Measurements from ENCODE around the gene CUX1. TPM values are rescaled to one million over a fixed set of nuclear protein-coding genes. Genes with fewer than 3 reads are reported as not detected.

CUX1 gene
- total and polyA plus RNA-seq, 10 of the 15 experiments (the other 5 are each of a cell fraction or from before 2014, with no cell fraction given), result 6.1 to 48.6 (median 25.9) TPM

GRCh38 chr7:101913851-101914250, 96.4 kb downstream of the CUX1 start:
- H3K9ac ChIP-seq (ENCODE audit: control insufficient read depth, insufficient read depth, low read length), result no peak overlapping the region
- H4K20me1 ChIP-seq (ENCODE audit: control insufficient read depth, insufficient read depth), result no peaks in the 10 kb centered on the region
- H3K4me3 ChIP-seq, result no peak overlapping the region
- in situ Hi-C loops (cut with MboI), result no loop called here
- ChIA-PET SMC1A (ENCODE audit: uncharacterized antibody, unreplicated experiment) (no interaction called here), CTCF (no interaction called here), RAD21 (ENCODE audit: unreplicated experiment) (no interaction called here), POLR2A (no interaction called here)
- no peak for ATAC-seq
- H3K4me1 ChIP-seq (ENCODE audit: control insufficient read depth, insufficient read depth, low read length), result no peaks in the 10 kb centered on the region
- H3K27ac ChIP-seq (ENCODE audit: control insufficient read depth, insufficient read depth), result no peak overlapping the region
- intact Hi-C loops (cut with micrococcal nuclease; ENCODE audit: unreplicated experiment), result no loop called here
- peaks cover 7 to 17% of the 10 kb centered on the region in 2 experiments; a peak in 3 of 4 replicates for H3K36me3 ChIP-seq (ENCODE audit: control insufficient read depth in 2 of 2, insufficient read depth in 2 of 2, low read length in 1 of 2)
- H3K79me2 ChIP-seq (ENCODE audit: control insufficient read depth, insufficient read depth, low read length), result no peaks in the 10 kb centered on the region; the same call in none of the 2 replicates
- DNase-seq (ENCODE audit: low read depth, low spot score), result no peak
- no peak overlapping the region for H2AFZ ChIP-seq (ENCODE audit: control insufficient read depth, low read depth, low read length)
- FAIRE-seq, result no peak
- TF ChIP-seq NR2C2 (IDR thresholded peaks at IDR 0.05; ENCODE audit: borderline replicate concordance, control insufficient read depth, insufficient read length, low read depth) (no peak), ZSCAN29 (IDR thresholded peaks at IDR 0.05) (no peak)
- TF ChIP-seq, protein P1, sequence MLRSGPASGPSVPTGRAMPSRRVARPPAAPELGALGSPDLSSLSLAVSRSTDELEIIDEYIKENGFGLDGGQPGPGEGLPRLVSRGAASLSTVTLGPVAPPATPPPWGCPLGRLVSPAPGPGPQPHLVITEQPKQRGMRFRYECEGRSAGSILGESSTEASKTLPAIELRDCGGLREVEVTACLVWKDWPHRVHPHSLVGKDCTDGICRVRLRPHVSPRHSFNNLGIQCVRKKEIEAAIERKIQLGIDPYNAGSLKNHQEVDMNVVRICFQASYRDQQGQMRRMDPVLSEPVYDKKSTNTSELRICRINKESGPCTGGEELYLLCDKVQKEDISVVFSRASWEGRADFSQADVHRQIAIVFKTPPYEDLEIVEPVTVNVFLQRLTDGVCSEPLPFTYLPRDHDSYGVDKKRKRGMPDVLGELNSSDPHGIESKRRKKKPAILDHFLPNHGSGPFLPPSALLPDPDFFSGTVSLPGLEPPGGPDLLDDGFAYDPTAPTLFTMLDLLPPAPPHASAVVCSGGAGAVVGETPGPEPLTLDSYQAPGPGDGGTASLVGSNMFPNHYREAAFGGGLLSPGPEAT (IDR thresholded peaks at IDR 0.05; ENCODE audit: low read depth), result no peak
- WGBS (ENCODE audit: insufficient coverage, insufficient replicate concordance, low lambda C conversion rate, missing lambda C conversion rate), result 80% methylated on average over 6 of the region's 7 CpGs
- no peak overlapping the region for H3K4me2 ChIP-seq (ENCODE audit: control insufficient read depth, insufficient read depth)
- BruUV-seq (replicated peaks), result no TSS peak
- no peaks in the 10 kb centered on the region for H3K27me3 ChIP-seq (replicated peaks in 1 of 2; ENCODE audit: control insufficient read depth in 2 of 2, insufficient read depth in 2 of 2, low read length in 1 of 2)
- no peaks in the 10 kb centered on the region for H3K9me3 ChIP-seq (replicated peaks; ENCODE audit: control insufficient read depth, insufficient read depth, low read length)

DNA sequence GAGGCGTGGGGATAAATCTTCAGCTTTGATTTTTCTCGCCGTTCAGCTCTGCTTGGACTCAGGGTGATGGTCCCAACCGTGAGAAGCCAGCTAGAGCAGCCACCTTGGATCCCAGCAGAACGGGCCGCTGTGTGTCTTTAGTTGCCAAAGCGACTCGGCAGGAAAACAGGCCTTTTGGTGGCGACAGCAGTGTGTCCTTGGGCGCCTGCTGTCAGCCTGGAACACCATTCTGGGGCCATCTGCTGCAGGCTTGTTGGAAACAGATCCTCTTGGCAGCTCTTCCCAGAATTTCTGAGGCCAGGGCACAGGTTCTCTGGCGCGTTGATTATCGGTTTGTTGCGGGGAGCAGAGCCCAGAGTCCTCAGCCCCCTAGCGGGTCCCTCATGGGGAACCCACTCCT, 97.6 kb downstream of the CUX1 start:
- Histone ChIP-seq H3K4me2 (ENCODE audit: control insufficient read depth, insufficient read depth) (no peak overlapping the region), H3K27me3 (replicated peaks in 1 of 2; ENCODE audit: control insufficient read depth in 2 of 2, insufficient read depth in 2 of 2, low read length in 1 of 2) (no peaks in the 10 kb centered on the region), H2AFZ (ENCODE audit: control insufficient read depth, low read depth, low read length) (no peak overlapping the region), H3K4me1 (ENCODE audit: control insufficient read depth, insufficient read depth, low read length) (no peaks in the 10 kb centered on the region), H4K20me1 (ENCODE audit: control insufficient read depth, insufficient read depth) (no peaks in the 10 kb centered on the region), H3K9me3 (replicated peaks; ENCODE audit: control insufficient read depth, insufficient read depth, low read length) (no peaks in the 10 kb centered on the region), H3K4me3 (no peak overlapping the region), H3K36me3 (ENCODE audit: control insufficient read depth in 2 of 2, insufficient read depth in 2 of 2, low read length in 1 of 2) (peaks cover 10 to 21% of the 10 kb centered on the region in 2 experiments; a peak in 3 of 4 replicates), H3K27ac (ENCODE audit: control insufficient read depth, insufficient read depth) (no peak overlapping the region), H3K9ac (ENCODE audit: control insufficient read depth, insufficient read depth, low read length) (no peak overlapping the region), H3K79me2 (ENCODE audit: control insufficient read depth, insufficient read depth, low read length) (no peaks in the 10 kb centered on the region; the same call in none of the 2 replicates)
- DNase-seq (ENCODE audit: low read depth, low spot score), result no peak
- TF ChIP-seq NFYA (IDR thresholded peaks at IDR 0.05; ENCODE audit: borderline replicate concordance, low read depth, low read length), result no peak
- TF ChIP-seq, protein P2, sequence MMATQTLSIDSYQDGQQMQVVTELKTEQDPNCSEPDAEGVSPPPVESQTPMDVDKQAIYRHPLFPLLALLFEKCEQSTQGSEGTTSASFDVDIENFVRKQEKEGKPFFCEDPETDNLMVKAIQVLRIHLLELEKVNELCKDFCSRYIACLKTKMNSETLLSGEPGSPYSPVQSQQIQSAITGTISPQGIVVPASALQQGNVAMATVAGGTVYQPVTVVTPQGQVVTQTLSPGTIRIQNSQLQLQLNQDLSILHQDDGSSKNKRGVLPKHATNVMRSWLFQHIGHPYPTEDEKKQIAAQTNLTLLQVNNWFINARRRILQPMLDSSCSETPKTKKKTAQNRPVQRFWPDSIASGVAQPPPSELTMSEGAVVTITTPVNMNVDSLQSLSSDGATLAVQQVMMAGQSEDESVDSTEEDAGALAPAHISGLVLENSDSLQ (IDR thresholded peaks at IDR 0.05), result no peak
- intact Hi-C loops (cut with micrococcal nuclease; ENCODE audit: unreplicated experiment) (no loop called here), in situ Hi-C loops (cut with MboI) (no loop called here)
- POLR2A ChIA-PET, result no interaction called here
- no peak for ATAC-seq
- no peak for FAIRE-seq
- BruUV-seq (replicated peaks), result no TSS peak
- CTCF ChIA-PET, result no interaction called here
- WGBS (ENCODE audit: insufficient coverage, insufficient replicate concordance, low lambda C conversion rate, missing lambda C conversion rate), result 92% methylated on average over 15 of the region's 15 CpGs
- SMC1A ChIA-PET (ENCODE audit: uncharacterized antibody, unreplicated experiment), result interaction anchor here (1.1 kb wide), 1 partner anchor 21 kb away, joined by 3 read pairs; no protein-coding TSS in a partner anchor
- RAD21 ChIA-PET (ENCODE audit: unreplicated experiment), result no interaction called here
